CD4-positive, alpha-beta T cell (primary cell): ENCODE results near the gene KIF3B. TPM values are rescaled to one million over a fixed set of nuclear protein-coding genes. Genes with fewer than 3 reads are reported as not detected.

Source experiments
- ATAC-seq: fragments of 200-7000 bp; cut with Tn5 transposase; one replicate; pipeline ENCODE4 v1.10.0; 2022; ENCODE audit warnings: mild to moderate bottlenecking; ENCODE audit not compliant: poor library complexity
- CTCF ChIA-PET: fragments of 350-600 bp; sonication (Branson Sonifier 250); formaldehyde crosslinking; loops from one replicate; lab custom pipeline; 2021; ENCODE audit warnings: antibody characterized with exemption, inconsistent platforms; lab: Charles Lee
- POLR2A ChIA-PET: fragments of 350-600 bp; sonication (Branson Sonifier 250); formaldehyde crosslinking; loops from one replicate; lab custom pipeline; 2021; ENCODE audit warnings: antibody characterized with exemption, inconsistent platforms; lab: Charles Lee
- DNase-seq, 14 experiments: peaks; one replicate each; pipeline ENCODE4 v3.0.0-alpha.2; 2013 to 2020; ENCODE audit warnings: mixed read lengths in 2 of 14
- H3K27ac ChIP-seq, 2 donors: one replicate each; pipeline versions ENCODE4 v1.5.1 to v1.7.0; 2013; ENCODE audit warnings: low read length in 2 of 2, low read depth in 1 of 2, mild to moderate bottlenecking in 1 of 2
- H3K27me3 ChIP-seq, 2 experiments: 1 replicate in 1 of 2; 2 replicates in 1 of 2; pipeline versions ENCODE4 v1.6.1 to v1.7.0; 2013; ENCODE audit warnings: low read length in 2 of 2, control low read depth in 1 of 2, mild to moderate bottlenecking in 1 of 2, moderate library complexity in 1 of 2; ENCODE audit not compliant: insufficient read depth in 2 of 2, control insufficient read depth in 1 of 2
- H3K36me3 ChIP-seq: one replicate; pipeline ENCODE4 v1.6.1; 2013; ENCODE audit warnings: low read length, control low read depth; ENCODE audit not compliant: insufficient read depth
- H3K4me1 ChIP-seq: one replicate; pipeline ENCODE4 v1.6.1; 2013; ENCODE audit warnings: low read length, control low read depth; ENCODE audit not compliant: insufficient read depth
- H3K4me3 ChIP-seq: one replicate; pipeline ENCODE4 v1.5.1; 2013; ENCODE audit warnings: mild to moderate bottlenecking, low read length, moderate library complexity
- H3K9me3 ChIP-seq, 2 experiments: 1 replicate in 1 of 2; 2 replicates in 1 of 2; pipeline versions ENCODE4 v1.6.1 to v1.7.0; 2013; ENCODE audit warnings: low read length in 2 of 2, mild to moderate bottlenecking in 2 of 2, control low read depth in 1 of 2, moderate library complexity in 1 of 2; ENCODE audit not compliant: control insufficient read depth in 1 of 2, insufficient read depth in 1 of 2
- H3K27ac Mint-ChIP-seq: one replicate; pipeline ENCODE4 v1.8.0; 2020; ENCODE audit warnings: mixed read lengths
- H3K27me3 Mint-ChIP-seq: one replicate; pipeline ENCODE4 v1.8.0; 2021; ENCODE audit warnings: mixed read lengths
- H3K36me3 Mint-ChIP-seq: one replicate; pipeline ENCODE4 v1.8.0; 2021; ENCODE audit warnings: low read depth, mixed read lengths
- H3K4me1 Mint-ChIP-seq: one replicate; pipeline ENCODE4 v1.8.0; 2021; ENCODE audit warnings: low read depth, mixed read lengths
- H3K4me3 Mint-ChIP-seq: one replicate; pipeline ENCODE4 v1.8.0; 2020; ENCODE audit warnings: mild to moderate bottlenecking, mixed read lengths
- H3K9me3 Mint-ChIP-seq: one replicate; pipeline ENCODE4 v1.8.0; 2020; ENCODE audit warnings: mixed read lengths
- intact Hi-C, 2 experiments: fragments of 100-400 bp; cut with DNase I in 1 of 2; cut with micrococcal nuclease in 1 of 2; formaldehyde crosslinking; loops; one replicate each; pipeline versions ENCODE4 v1.15.1 to v1.9.0; 2023 to 2025; cut with DNase I, micrococcal nuclease
- total RNA-seq, 174 experiments: library from RNA in 2 of 174; stranded (reverse) in 2 of 174; gene quantifications; one replicate each; pipeline ENCODE4 v1.2.3 and lab custom pipeline; 2021 to 2026
- TF ChIP-seq, protein P1 (sequence below): fragments of 200-600 bp; IDR thresholded peaks from one replicate; pipeline ENCODE4 v1.8.0; 2022; ENCODE audit warnings: antibody characterized with exemption, mild to moderate bottlenecking

Gene KIF3B
- total RNA-seq, 2 experiments from 2014 or later: 7.3 TPM

GRCh38 chr20:32302507-32302872 is 25.0 kb downstream of the KIF3B start:
- Mint-ChIP-seq H3K9me3 (no peaks in the 10 kb centered on the region), H3K27ac (no peak overlapping the region), H3K36me3 (peaks cover 5% of the 10 kb centered on the region), H3K27me3 (no peaks in the 10 kb centered on the region), H3K4me1 (peaks cover 23% of the 10 kb centered on the region), H3K4me3 (no peak overlapping the region)
- no peaks in the 10 kb centered on the region for H3K27me3 ChIP-seq
- intact Hi-C loops: no loop called here
- no peak overlapping the region for H3K4me3 ChIP-seq
- no peaks in the 10 kb centered on the region for H3K9me3 ChIP-seq
- TF ChIP-seq, protein P1, sequence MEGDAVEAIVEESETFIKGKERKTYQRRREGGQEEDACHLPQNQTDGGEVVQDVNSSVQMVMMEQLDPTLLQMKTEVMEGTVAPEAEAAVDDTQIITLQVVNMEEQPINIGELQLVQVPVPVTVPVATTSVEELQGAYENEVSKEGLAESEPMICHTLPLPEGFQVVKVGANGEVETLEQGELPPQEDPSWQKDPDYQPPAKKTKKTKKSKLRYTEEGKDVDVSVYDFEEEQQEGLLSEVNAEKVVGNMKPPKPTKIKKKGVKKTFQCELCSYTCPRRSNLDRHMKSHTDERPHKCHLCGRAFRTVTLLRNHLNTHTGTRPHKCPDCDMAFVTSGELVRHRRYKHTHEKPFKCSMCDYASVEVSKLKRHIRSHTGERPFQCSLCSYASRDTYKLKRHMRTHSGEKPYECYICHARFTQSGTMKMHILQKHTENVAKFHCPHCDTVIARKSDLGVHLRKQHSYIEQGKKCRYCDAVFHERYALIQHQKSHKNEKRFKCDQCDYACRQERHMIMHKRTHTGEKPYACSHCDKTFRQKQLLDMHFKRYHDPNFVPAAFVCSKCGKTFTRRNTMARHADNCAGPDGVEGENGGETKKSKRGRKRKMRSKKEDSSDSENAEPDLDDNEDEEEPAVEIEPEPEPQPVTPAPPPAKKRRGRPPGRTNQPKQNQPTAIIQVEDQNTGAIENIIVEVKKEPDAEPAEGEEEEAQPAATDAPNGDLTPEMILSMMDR: no peak
- H3K4me1 ChIP-seq: no peaks in the 10 kb centered on the region
- peaks cover 3% of the 10 kb centered on the region for H3K36me3 ChIP-seq
- CTCF ChIA-PET: no interaction called here
- no peak for DNase-seq
- POLR2A ChIA-PET: interaction anchor here (0.8 kb wide), 1 partner anchor 16 kb away, joined by 3 read pairs; no protein-coding TSS in a partner anchor
- no peak for ATAC-seq
- no peak overlapping the region for H3K27ac ChIP-seq

DNA sequence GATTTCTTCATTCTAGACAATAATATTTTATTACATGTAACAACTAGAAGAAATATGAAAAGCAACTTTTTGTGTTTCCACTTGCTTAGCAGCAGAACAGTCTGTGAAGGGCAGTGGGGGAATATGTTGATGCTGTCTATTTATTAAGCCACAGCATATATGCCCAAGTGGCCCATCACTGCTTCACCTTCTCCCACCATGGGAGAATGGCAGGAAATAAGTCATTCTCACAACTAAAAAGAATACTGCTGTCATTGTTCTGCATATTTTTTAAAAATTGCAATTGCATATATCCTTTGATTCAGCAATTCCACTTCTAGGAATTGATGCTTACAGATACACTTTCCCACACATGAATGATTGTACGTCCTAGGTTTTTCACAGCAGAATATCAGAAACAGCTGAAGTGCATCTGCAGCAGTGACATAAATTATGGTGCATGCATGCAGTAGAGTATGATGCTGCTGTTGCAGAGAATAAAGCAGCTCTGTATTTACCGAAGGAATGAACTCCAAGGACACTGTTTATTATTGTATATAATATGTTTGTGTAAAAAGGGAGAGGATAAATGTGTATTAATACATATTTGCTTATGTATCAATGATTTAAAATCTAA is 26.8 kb downstream of the KIF3B start:
- intact Hi-C loops: no loop called here
- no peaks in the 10 kb centered on the region for H3K4me1 ChIP-seq
- no peaks in the 10 kb centered on the region for H3K9me3 ChIP-seq
- ChIA-PET CTCF (no interaction called here), POLR2A (no interaction called here)
- H3K4me3 ChIP-seq: no peak overlapping the region
- H3K36me3 ChIP-seq: peaks cover 4% of the 10 kb centered on the region
- no peak for DNase-seq
- TF ChIP-seq, protein P1: no peak
- Mint-ChIP-seq H3K36me3 (peaks cover 5% of the 10 kb centered on the region), H3K9me3 (no peaks in the 10 kb centered on the region), H3K4me1 (peaks cover 14% of the 10 kb centered on the region), H3K4me3 (no peak overlapping the region), H3K27me3 (no peaks in the 10 kb centered on the region), H3K27ac (no peak overlapping the region)
- no peaks in the 10 kb centered on the region for H3K27me3 ChIP-seq
- no peak overlapping the region for H3K27ac ChIP-seq
- ATAC-seq: no peak

DNA sequence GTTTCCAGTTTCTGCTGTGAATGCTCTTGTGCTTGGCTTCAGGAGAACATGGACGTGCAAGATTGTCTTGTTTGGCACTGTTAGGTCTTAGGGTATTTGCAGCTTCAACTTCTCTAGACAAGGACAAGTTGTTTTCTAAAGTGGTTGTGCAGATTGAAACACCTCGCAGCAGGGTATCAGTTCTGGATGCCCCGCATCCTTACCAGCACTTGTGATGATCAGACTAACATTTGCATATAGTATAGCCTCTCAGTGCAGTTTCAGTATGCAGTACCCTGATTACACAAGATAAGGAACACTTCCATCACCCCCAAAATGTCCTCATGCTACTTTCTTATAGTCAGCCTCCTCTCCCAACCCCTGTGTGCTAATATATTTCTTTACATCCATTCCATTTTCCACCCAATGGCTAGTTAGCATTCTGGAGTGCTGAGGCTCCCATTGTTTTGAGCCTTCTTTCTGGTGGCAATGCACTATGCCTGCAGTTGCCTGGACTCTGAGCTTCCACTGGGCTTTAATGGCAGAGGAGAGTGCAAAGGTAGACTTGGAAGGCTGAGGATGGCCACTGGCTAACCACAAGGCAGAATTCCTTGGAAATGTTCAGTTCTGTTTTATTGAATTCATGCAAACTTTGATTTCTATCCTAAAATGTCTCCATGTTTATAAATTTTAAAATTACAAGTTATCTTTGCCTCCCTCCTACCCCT is 35.4 kb downstream of the KIF3B start:
- ChIA-PET CTCF (no interaction called here), POLR2A (no interaction called here)
- Mint-ChIP-seq H3K27ac (no peak overlapping the region), H3K4me1 (no peaks in the 10 kb centered on the region), H3K27me3 (no peaks in the 10 kb centered on the region), H3K4me3 (no peak overlapping the region), H3K9me3 (no peaks in the 10 kb centered on the region), H3K36me3 (peaks cover 74% of the 10 kb centered on the region)
- Histone ChIP-seq H3K4me3 (no peak overlapping the region), H3K27me3 (no peaks in the 10 kb centered on the region), H3K4me1 (no peaks in the 10 kb centered on the region), H3K36me3 (peaks cover 65% of the 10 kb centered on the region), H3K27ac (no peak overlapping the region), H3K9me3 (no peaks in the 10 kb centered on the region)
- intact Hi-C loops: no loop called here
- TF ChIP-seq, protein P1: no peak
- ATAC-seq (no peak), DNase-seq (no peak)
